RCC 7860 (cell line): ENCODE results near the gene IL4I1.

Source experiments
- DNase-seq: peaks from one replicate; pipeline ENCODE4 v3.0.0-alpha.2; 2015; ENCODE audit warnings: low spot score
- FAIRE-seq: peaks from 2 replicates; lab custom pipeline; 2012; peaks lifted over from hg19 to GRCh38; lab: Jason Lieb, UNC

Gene IL4I1

GRCh38 chr19:49854378-49855263, 42.1 kb downstream of the IL4I1 start:
- DNase-seq (no peak), FAIRE-seq (no peak)

- FAIRE-seq: no peak
Observed at GRCh38 chr19:49853852-49854377, 42.8 kb downstream of the IL4I1 start.

GRCh38 chr19:49852631-49853126, 44.0 kb downstream of the IL4I1 start:
- no peak for FAIRE-seq

More at GRCh38 chr19:49853852-49854377, 42.8 kb downstream of the IL4I1 start:
- DNase-seq: no peak

GRCh38 chr19:49851456-49852259, 45.0 kb downstream of the IL4I1 start:
- DNase-seq (no peak), FAIRE-seq (no peak)

More at GRCh38 chr19:49852631-49853126, 44.0 kb downstream of the IL4I1 start:
- DNase-seq: no peak

GRCh38 chr19:49850487-49851342, 46.0 kb downstream of the IL4I1 start, which contains the start of gene PTOV1:
Gene PTOV1, plus strand, starts transcription at chr19:49851159.
- peak; percentile 68 for DNase-seq
- FAIRE-seq: no peak

GRCh38 chr19:49850221-49850486, 46.5 kb downstream of the IL4I1 start:
- no peak for DNase-seq
- no peak for FAIRE-seq

- DNase-seq: no peak
- no peak for FAIRE-seq
Observed at GRCh38 chr19:49849433-49850220, 47.1 kb downstream of the IL4I1 start.

GRCh38 chr19:49848938-49849337, 47.7 kb downstream of the IL4I1 start:
- DNase-seq: no peak
- FAIRE-seq: no peak

- DNase-seq (peak; percentile 72), FAIRE-seq (peak; percentile 86)
Observed at GRCh38 chr19:49847731-49848696, 48.7 kb downstream of the IL4I1 start.

GRCh38 chr19:49846408-49846807, 50.3 kb downstream of the IL4I1 start:
- FAIRE-seq (no peak), DNase-seq (no peak)

- no peak for DNase-seq
- FAIRE-seq: no peak
Observed at GRCh38 chr19:49845414-49845813, 51.3 kb downstream of the IL4I1 start.

GRCh38 chr19:49844138-49845095, 52.3 kb downstream of the IL4I1 start:
- no peak for FAIRE-seq
- DNase-seq: no peak

GRCh38 chr19:49843265-49843664, 53.4 kb downstream of the IL4I1 start:
- FAIRE-seq: no peak
- DNase-seq: no peak

- DNase-seq: no peak
- FAIRE-seq: no peak
Observed at GRCh38 chr19:49840736-49841249, 55.9 kb downstream of the IL4I1 start.

- FAIRE-seq: no peak
Observed at GRCh38 chr19:49840321-49840720, 56.4 kb downstream of the IL4I1 start.

GRCh38 chr19:49839713-49840112, 57.0 kb downstream of the IL4I1 start:
- DNase-seq: no peak
- no peak for FAIRE-seq

More at GRCh38 chr19:49840321-49840720, 56.4 kb downstream of the IL4I1 start:
- DNase-seq: no peak
